HepG2 (cell line): ENCODE measurements around the gene COMMD7. TPM values are rescaled to one million over a fixed set of nuclear protein-coding genes. Genes with fewer than 3 reads are reported as not detected.

Experiments used
- ASH2L ChIP-seq: fragments of 300-600, 200-600 bp; sonication (generic); IDR thresholded peaks from 2 replicates; pipeline ENCODE4 v1.7.0; 2017; ENCODE audit warnings: low read depth, mild to moderate bottlenecking, moderate library complexity, mixed read lengths, low read length; ENCODE audit not compliant: insufficient read length
- CAMTA2 ChIP-seq: sonication (generic); formaldehyde crosslinking; IDR thresholded peaks from 2 replicates; pipeline ENCODE4 v1.4.0; 2020; ENCODE audit warnings: mild to moderate bottlenecking, missing genetic modification reagents, borderline replicate concordance
- DMAP1 ChIP-seq: IDR thresholded peaks from 2 replicates; pipeline ENCODE4 v1.6.1; 2016
- ETV6 ChIP-seq: sonication (generic); formaldehyde crosslinking; conservative IDR thresholded peaks from 2 replicates; pipeline ENCODE4 v1.4.0; 2020; ENCODE audit warnings: missing genetic modification reagents
- MEIS2 ChIP-seq: sonication (generic); formaldehyde crosslinking; IDR thresholded peaks from 2 replicates; pipeline ENCODE4 v1.9.0; 2021; ENCODE audit warnings: mild to moderate bottlenecking, missing genetic modification reagents
- MTA1 ChIP-seq: sonication (generic); formaldehyde crosslinking; IDR thresholded peaks from 2 replicates; pipeline ENCODE4 v1.4.0; 2020; ENCODE audit warnings: missing genetic modification reagents, mild to moderate bottlenecking, borderline replicate concordance
- NFKB2 ChIP-seq: sonication (generic); formaldehyde crosslinking; IDR thresholded peaks from 2 replicates; pipeline ENCODE4 v1.4.0; 2020; ENCODE audit warnings: missing genetic modification reagents, borderline replicate concordance
- RBM22 ChIP-seq: fragments of 200-400 bp; formaldehyde crosslinking; optimal IDR thresholded peaks from 2 replicates; pipeline ENCODE3; 2017; ENCODE audit warnings: mild to moderate bottlenecking, low read length, moderate library complexity
- RELA ChIP-seq: sonication (generic); formaldehyde crosslinking; IDR thresholded peaks from 2 replicates; pipeline ENCODE4 v1.4.0; 2020; ENCODE audit warnings: missing genetic modification reagents
- ZNF354B ChIP-seq: sonication (generic); formaldehyde crosslinking; IDR thresholded peaks from 2 replicates; pipeline ENCODE4 v1.8.0; 2022; ENCODE audit warnings: mild to moderate bottlenecking, missing genetic modification reagents
- ZNF547 ChIP-seq: sonication (generic); formaldehyde crosslinking; IDR thresholded peaks from 2 replicates; pipeline ENCODE4 v1.5.1; 2020; ENCODE audit warnings: mild to moderate bottlenecking, missing genetic modification reagents
- ZNF761 ChIP-seq: sonication (generic); formaldehyde crosslinking; conservative IDR thresholded peaks from 2 replicates; pipeline ENCODE4 v1.4.0; 2020; ENCODE audit warnings: mild to moderate bottlenecking, missing genetic modification reagents
- polyA plus RNA-seq, 8 experiments: library from polyadenylated mRNA; depleted of rRNA in 3 of 8; stranded (reverse) in 7 of 8; unstranded in 1 of 8; fragments of >200 nt; fragmentation: Illumina TruSeq in 4 of 8; extraction: Trizol in 4 of 8; gene quantifications; 2 replicates each; pipeline versions ENCODE4 v1.2.1 to v1.2.3, GENCODE V29; 2011 to 2016; ENCODE audit warnings: low read depth in 4 of 8, missing spikeins in 1 of 8, mixed read lengths in 1 of 8; ENCODE audit not compliant: insufficient read depth in 1 of 8
- total RNA-seq, 5 experiments: library from RNA; depleted of rRNA; stranded (reverse); fragments of >200 nt; fragmentation: Illumina TruSeq; extraction: Trizol; gene quantifications; 2 replicates each; pipeline ENCODE4 v1.2.3, GENCODE V29; 2016; ENCODE audit warnings: low read depth in 1 of 5
- TF ChIP-seq, protein P1 (sequence below): sonication (generic); formaldehyde crosslinking; IDR thresholded peaks from 2 replicates; pipeline ENCODE4 v1.5.0; 2020; ENCODE audit warnings: mild to moderate bottlenecking, missing genetic modification reagents, borderline replicate concordance
- TF ChIP-seq, protein P2 (sequence below): sonication (generic); formaldehyde crosslinking; IDR thresholded peaks from 2 replicates; pipeline ENCODE4 v1.5.0; 2020; ENCODE audit warnings: mild to moderate bottlenecking, missing genetic modification reagents, borderline replicate concordance
- TF ChIP-seq, protein P3 (sequence below): sonication (generic); formaldehyde crosslinking; IDR thresholded peaks from 2 replicates; pipeline ENCODE4 v1.4.0; 2020; ENCODE audit warnings: mild to moderate bottlenecking, missing genetic modification reagents
- TF ChIP-seq, protein P4 (sequence below): sonication (generic); formaldehyde crosslinking; IDR thresholded peaks from 2 replicates; pipeline ENCODE4 v1.4.0; 2020; ENCODE audit warnings: missing genetic modification reagents
- TF ChIP-seq, protein P5 (sequence below): sonication (generic); formaldehyde crosslinking; IDR thresholded peaks from 2 replicates; pipeline ENCODE4 v1.9.0; 2021; ENCODE audit warnings: missing genetic modification reagents, borderline replicate concordance

COMMD7 gene
- total and polyA plus RNA-seq, 2 of the 13 experiments (the other 11 are each of a cell fraction or from before 2014, with no cell fraction given) = 42.1 to 53.3 TPM

DNA sequence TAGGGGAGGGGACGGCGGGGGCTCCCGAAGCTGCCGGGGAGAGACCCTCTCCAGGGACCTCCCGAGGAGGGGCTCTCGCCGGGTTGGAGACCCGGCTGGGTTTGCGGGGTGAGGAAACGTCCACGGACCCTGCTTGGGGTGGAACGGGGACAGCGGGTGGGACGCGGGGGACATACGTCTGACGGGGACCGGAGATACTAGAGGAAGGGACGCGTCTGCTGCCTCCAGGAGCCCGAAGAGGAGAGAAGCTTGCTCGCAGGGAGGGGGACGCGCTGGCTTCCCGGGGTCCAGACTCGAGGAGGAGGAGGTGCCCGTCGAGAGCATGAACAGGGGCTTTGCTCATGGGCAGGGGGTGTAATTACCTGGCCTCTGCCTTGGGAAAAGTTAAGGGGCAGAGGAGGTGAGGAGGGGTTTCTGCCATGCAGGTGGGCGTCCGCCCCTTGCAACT, 19.5 kb upstream of the COMMD7 start (continued):
- TF ChIP-seq ZNF547 (peak; percentile 3), ASH2L (peak; percentile 28), ZNF354B (CRISPR knock-in tag) (no peak), NFKB2 (CRISPR knock-in tag) (peak; percentile 22; the same call in 1 of the 2 replicates), RELA (0 out of 2 replicates have a peak, but pooled peaks have one; percentile 35), ETV6 (CRISPR knock-in tag) (no peak), MEIS2 (CRISPR knock-in tag) (peak; percentile 25; the same call in 1 of the 2 replicates), MTA1 (CRISPR knock-in tag) (0 out of 2 replicates have a peak, but pooled peaks have one; percentile 47), ZNF761 (CRISPR knock-in tag) (peak; percentile 67; the same call in 1 of the 2 replicates), RBM22 (no peak), DMAP1 (CRISPR knock-in tag) (no peak), CAMTA2 (CRISPR knock-in tag) (peak; percentile 50; the same call in 1 of the 2 replicates)
- TF ChIP-seq, protein P1, sequence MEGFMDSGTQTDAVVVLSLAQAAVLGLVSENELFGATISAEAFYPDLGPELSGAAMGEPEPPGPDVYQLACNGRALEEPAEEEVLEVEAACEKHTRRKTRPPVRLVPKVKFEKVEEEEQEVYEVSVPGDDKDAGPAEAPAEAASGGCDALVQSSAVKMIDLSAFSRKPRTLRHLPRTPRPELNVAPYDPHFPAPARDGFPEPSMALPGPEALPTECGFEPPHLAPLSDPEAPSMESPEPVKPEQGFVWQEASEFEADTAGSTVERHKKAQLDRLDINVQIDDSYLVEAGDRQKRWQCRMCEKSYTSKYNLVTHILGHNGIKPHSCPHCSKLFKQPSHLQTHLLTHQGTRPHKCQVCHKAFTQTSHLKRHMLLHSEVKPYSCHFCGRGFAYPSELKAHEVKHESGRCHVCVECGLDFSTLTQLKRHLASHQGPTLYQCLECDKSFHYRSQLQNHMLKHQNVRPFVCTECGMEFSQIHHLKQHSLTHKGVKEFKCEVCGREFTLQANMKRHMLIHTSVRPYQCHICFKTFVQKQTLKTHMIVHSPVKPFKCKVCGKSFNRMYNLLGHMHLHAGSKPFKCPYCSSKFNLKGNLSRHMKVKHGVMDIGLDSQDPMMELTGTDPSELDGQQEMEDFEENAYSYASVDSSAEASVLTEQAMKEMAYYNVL (CRISPR knock-in tag) = 0 out of 2 replicates have a peak, but pooled peaks have one; percentile 43
- TF ChIP-seq, protein P2, sequence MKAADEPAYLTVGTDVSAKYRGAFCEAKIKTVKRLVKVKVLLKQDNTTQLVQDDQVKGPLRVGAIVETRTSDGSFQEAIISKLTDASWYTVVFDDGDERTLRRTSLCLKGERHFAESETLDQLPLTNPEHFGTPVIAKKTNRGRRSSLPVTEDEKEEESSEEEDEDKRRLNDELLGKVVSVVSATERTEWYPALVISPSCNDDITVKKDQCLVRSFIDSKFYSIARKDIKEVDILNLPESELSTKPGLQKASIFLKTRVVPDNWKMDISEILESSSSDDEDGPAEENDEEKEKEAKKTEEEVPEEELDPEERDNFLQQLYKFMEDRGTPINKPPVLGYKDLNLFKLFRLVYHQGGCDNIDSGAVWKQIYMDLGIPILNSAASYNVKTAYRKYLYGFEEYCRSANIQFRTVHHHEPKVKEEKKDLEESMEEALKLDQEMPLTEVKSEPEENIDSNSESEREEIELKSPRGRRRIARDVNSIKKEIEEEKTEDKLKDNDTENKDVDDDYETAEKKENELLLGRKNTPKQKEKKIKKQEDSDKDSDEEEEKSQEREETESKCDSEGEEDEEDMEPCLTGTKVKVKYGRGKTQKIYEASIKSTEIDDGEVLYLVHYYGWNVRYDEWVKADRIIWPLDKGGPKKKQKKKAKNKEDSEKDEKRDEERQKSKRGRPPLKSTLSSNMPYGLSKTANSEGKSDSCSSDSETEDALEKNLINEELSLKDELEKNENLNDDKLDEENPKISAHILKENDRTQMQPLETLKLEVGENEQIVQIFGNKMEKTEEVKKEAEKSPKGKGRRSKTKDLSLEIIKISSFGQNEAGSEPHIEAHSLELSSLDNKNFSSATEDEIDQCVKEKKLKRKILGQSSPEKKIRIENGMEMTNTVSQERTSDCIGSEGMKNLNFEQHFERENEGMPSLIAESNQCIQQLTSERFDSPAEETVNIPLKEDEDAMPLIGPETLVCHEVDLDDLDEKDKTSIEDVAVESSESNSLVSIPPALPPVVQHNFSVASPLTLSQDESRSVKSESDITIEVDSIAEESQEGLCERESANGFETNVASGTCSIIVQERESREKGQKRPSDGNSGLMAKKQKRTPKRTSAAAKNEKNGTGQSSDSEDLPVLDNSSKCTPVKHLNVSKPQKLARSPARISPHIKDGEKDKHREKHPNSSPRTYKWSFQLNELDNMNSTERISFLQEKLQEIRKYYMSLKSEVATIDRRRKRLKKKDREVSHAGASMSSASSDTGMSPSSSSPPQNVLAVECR (CRISPR knock-in tag) = peak; percentile 64
- TF ChIP-seq, protein P3, sequence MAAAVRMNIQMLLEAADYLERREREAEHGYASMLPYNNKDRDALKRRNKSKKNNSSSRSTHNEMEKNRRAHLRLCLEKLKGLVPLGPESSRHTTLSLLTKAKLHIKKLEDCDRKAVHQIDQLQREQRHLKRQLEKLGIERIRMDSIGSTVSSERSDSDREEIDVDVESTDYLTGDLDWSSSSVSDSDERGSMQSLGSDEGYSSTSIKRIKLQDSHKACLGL (CRISPR knock-in tag) = peak; percentile 12; the same call in 1 of the 2 replicates
- TF ChIP-seq, protein P4, sequence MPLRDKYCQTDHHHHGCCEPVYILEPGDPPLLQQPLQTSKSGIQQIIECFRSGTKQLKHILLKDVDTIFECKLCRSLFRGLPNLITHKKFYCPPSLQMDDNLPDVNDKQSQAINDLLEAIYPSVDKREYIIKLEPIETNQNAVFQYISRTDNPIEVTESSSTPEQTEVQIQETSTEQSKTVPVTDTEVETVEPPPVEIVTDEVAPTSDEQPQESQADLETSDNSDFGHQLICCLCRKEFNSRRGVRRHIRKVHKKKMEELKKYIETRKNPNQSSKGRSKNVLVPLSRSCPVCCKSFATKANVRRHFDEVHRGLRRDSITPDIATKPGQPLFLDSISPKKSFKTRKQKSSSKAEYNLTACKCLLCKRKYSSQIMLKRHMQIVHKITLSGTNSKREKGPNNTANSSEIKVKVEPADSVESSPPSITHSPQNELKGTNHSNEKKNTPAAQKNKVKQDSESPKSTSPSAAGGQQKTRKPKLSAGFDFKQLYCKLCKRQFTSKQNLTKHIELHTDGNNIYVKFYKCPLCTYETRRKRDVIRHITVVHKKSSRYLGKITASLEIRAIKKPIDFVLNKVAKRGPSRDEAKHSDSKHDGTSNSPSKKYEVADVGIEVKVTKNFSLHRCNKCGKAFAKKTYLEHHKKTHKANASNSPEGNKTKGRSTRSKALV (CRISPR knock-in tag) = peak; percentile 17; the same call in 1 of the 2 replicates
- TF ChIP-seq, protein P5, sequence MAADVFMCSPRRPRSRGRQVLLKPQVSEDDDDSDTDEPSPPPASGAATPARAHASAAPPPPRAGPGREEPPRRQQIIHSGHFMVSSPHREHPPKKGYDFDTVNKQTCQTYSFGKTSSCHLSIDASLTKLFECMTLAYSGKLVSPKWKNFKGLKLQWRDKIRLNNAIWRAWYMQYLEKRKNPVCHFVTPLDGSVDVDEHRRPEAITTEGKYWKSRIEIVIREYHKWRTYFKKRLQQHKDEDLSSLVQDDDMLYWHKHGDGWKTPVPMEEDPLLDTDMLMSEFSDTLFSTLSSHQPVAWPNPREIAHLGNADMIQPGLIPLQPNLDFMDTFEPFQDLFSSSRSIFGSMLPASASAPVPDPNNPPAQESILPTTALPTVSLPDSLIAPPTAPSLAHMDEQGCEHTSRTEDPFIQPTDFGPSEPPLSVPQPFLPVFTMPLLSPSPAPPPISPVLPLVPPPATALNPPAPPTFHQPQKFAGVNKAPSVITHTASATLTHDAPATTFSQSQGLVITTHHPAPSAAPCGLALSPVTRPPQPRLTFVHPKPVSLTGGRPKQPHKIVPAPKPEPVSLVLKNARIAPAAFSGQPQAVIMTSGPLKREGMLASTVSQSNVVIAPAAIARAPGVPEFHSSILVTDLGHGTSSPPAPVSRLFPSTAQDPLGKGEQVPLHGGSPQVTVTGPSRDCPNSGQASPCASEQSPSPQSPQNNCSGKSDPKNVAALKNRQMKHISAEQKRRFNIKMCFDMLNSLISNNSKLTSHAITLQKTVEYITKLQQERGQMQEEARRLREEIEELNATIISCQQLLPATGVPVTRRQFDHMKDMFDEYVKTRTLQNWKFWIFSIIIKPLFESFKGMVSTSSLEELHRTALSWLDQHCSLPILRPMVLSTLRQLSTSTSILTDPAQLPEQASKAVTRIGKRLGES (CRISPR knock-in tag) = 0 out of 2 replicates have a peak, but pooled peaks have one; percentile 15
